ENCODE results near the gene SYT1. TPM values are rescaled to one million over a fixed set of nuclear protein-coding genes. Genes with fewer than 3 reads are reported as not detected.

SYT1 gene
- total and polyA plus RNA-seq, 2 donors (not counting 1 experiment from before 2014, with no cell fraction given), result 0.60 to 1.3 TPM

GRCh38 chr12:78964521-78964920, 99.9 kb downstream of the SYT1 start:
- intact Hi-C loops (cut with micrococcal nuclease), result no loop called here
- no peak overlapping the region for H3K27ac ChIP-seq (ENCODE audit: low read length in 2 of 2)
- no peaks in the 10 kb centered on the region for H3K9me3 Mint-ChIP-seq (ENCODE audit: insufficient read depth)
- no peak for ATAC-seq (ENCODE audit: low read depth)
- ChIA-PET POLR2A (no interaction called here), CTCF (no interaction called here)
- H3K27me3 Mint-ChIP-seq, result no peaks in the 10 kb centered on the region
- H3K4me2 ChIP-seq (replicated peaks; ENCODE audit: low read depth, low read length, poor library complexity, severe bottlenecking), result no peak overlapping the region
- no peak overlapping the region for H3K27ac Mint-ChIP-seq
- H3K36me3 ChIP-seq (replicated peaks in 1 of 2; ENCODE audit: control extremely low read depth in 1 of 2, control insufficient read depth in 1 of 2, extremely low read depth in 1 of 2, insufficient read depth in 2 of 2, low read length in 1 of 2), result no peaks in the 10 kb centered on the region
- H3K9ac ChIP-seq (ENCODE audit: low read length), result no peak overlapping the region
- H3K4me1 ChIP-seq (ENCODE audit: control insufficient read depth in 2 of 2, insufficient read depth in 2 of 2, low read length in 2 of 2), result no peaks in the 10 kb centered on the region
- no peaks in the 10 kb centered on the region for H3K79me2 ChIP-seq (ENCODE audit: control insufficient read depth, insufficient read depth, low read length)
- no peak for TF ChIP-seq CTCF (IDR thresholded peaks at IDR 0.05)
- TF ChIP-seq EZH2 (IDR thresholded peaks at IDR 0.05; ENCODE audit: borderline replicate concordance, insufficient read depth, low read depth, low read length, poor library complexity, severe bottlenecking), result no peak
- no peaks in the 10 kb centered on the region for H3K27me3 ChIP-seq (replicated peaks in 1 of 4; ENCODE audit: control extremely low read depth in 1 of 4, control insufficient read depth in 3 of 4, insufficient read depth in 4 of 4, low read length in 3 of 4)
- H3K4me3 Mint-ChIP-seq, result no peak overlapping the region
- no peak for DNase-seq
- H2AFZ ChIP-seq (ENCODE audit: insufficient read depth, low read depth, low read length, poor library complexity, severe bottlenecking), result no peak overlapping the region
- no peaks in the 10 kb centered on the region for H3K4me1 Mint-ChIP-seq
- H4K20me1 ChIP-seq (ENCODE audit: control insufficient read depth, insufficient read depth, low read length, poor library complexity, severe bottlenecking), result no peaks in the 10 kb centered on the region
- no peak overlapping the region for H3K4me3 ChIP-seq (ENCODE audit: control extremely low read depth in 1 of 5, extremely low read depth in 1 of 5, insufficient read depth in 1 of 5, low read depth in 2 of 5, low read length in 4 of 5)
- no peaks in the 10 kb centered on the region for H3K9me3 ChIP-seq (ENCODE audit: control extremely low read depth in 1 of 3, control insufficient read depth in 2 of 3, insufficient read depth in 1 of 3, low read length in 2 of 3)

GRCh38 chr12:78966062-78966461, 101.5 kb downstream of the SYT1 start:
- POLR2A ChIA-PET, result no interaction called here
- Histone ChIP-seq H3K79me2 (ENCODE audit: control insufficient read depth, insufficient read depth, low read length) (no peaks in the 10 kb centered on the region), H2AFZ (ENCODE audit: insufficient read depth, low read depth, low read length, poor library complexity, severe bottlenecking) (no peak overlapping the region), H3K36me3 (replicated peaks in 1 of 2; ENCODE audit: control extremely low read depth in 1 of 2, control insufficient read depth in 1 of 2, extremely low read depth in 1 of 2, insufficient read depth in 2 of 2, low read length in 1 of 2) (no peaks in the 10 kb centered on the region), H3K27me3 (replicated peaks in 1 of 4; ENCODE audit: control extremely low read depth in 1 of 4, control insufficient read depth in 3 of 4, insufficient read depth in 4 of 4, low read length in 3 of 4) (no peaks in the 10 kb centered on the region), H3K27ac (ENCODE audit: low read length in 2 of 2) (no peak overlapping the region), H3K4me1 (ENCODE audit: control insufficient read depth in 2 of 2, insufficient read depth in 2 of 2, low read length in 2 of 2) (no peaks in the 10 kb centered on the region), H3K4me2 (replicated peaks; ENCODE audit: low read depth, low read length, poor library complexity, severe bottlenecking) (no peak overlapping the region), H3K9me3 (ENCODE audit: control extremely low read depth in 1 of 3, control insufficient read depth in 2 of 3, insufficient read depth in 1 of 3, low read length in 2 of 3) (no peaks in the 10 kb centered on the region), H4K20me1 (ENCODE audit: control insufficient read depth, insufficient read depth, low read length, poor library complexity, severe bottlenecking) (no peaks in the 10 kb centered on the region), H3K9ac (ENCODE audit: low read length) (no peak overlapping the region), H3K4me3 (ENCODE audit: control extremely low read depth in 1 of 5, extremely low read depth in 1 of 5, insufficient read depth in 1 of 5, low read depth in 2 of 5, low read length in 4 of 5) (no peak overlapping the region)
- H3K27ac Mint-ChIP-seq, result no peak overlapping the region
- no peak for DNase-seq
- H3K4me1 Mint-ChIP-seq, result no peaks in the 10 kb centered on the region
- WGBS (ENCODE audit: insufficient coverage), result no CpG with 5 or more reads among the region's 2 CpGs
- no peak for ATAC-seq (ENCODE audit: low read depth)
- CTCF ChIA-PET, result no interaction called here
- H3K27me3 Mint-ChIP-seq, result no peaks in the 10 kb centered on the region
- no peak overlapping the region for H3K4me3 Mint-ChIP-seq
- TF ChIP-seq CTCF (IDR thresholded peaks at IDR 0.05), result no peak
- TF ChIP-seq EZH2 (IDR thresholded peaks at IDR 0.05; ENCODE audit: borderline replicate concordance, insufficient read depth, low read depth, low read length, poor library complexity, severe bottlenecking), result no peak
- no peaks in the 10 kb centered on the region for H3K9me3 Mint-ChIP-seq (ENCODE audit: insufficient read depth)
- intact Hi-C loops (cut with micrococcal nuclease), result no loop called here

Measured in B cell (primary cell).